IPS DF 4.7 (cell line): ENCODE results near the gene LSG1.
A peak's percentile ranks its signal among the peaks of the same experiment; 100 is the strongest.

ENCODE experiments used
- DNase-seq: peaks from one replicate; pipeline ENCODE4 v3.0.0-alpha.2; 2013; ENCODE audit warnings: low spot score; ENCODE audit errors: extremely low read depth

The LSG1 gene

GRCh38 chr3:194671900-194672808, at the start of gene LSG1:
LSG1 (minus strand) TSS chr3:194672191; CDS start chr3:194672162, 29 bp downstream.
- peak; percentile 85 for DNase-seq

DNA sequence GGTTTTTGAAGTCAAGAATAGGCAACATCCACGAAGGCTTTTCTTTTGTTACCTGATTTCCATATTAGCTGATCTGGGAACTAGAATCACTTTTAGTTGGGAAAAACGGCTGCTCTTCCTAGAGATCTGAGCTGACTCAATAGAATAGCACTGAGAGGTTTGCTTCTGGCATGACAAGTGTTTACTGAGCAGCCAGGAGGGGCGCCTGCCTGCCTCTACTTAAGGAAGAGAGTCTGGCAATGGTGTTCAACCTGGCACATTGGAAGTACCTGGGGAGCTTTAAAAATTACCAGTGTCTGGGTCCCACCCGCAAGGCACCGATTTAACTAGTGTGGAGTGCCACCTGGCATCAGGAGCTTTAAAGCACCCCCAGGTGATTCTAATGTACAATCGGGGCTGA, 48.1 kb upstream of the LSG1 start:
- DNase-seq, result no peak

GRCh38 chr3:194718079-194718478, 46.1 kb upstream of the LSG1 start:
- DNase-seq, result no peak

DNA sequence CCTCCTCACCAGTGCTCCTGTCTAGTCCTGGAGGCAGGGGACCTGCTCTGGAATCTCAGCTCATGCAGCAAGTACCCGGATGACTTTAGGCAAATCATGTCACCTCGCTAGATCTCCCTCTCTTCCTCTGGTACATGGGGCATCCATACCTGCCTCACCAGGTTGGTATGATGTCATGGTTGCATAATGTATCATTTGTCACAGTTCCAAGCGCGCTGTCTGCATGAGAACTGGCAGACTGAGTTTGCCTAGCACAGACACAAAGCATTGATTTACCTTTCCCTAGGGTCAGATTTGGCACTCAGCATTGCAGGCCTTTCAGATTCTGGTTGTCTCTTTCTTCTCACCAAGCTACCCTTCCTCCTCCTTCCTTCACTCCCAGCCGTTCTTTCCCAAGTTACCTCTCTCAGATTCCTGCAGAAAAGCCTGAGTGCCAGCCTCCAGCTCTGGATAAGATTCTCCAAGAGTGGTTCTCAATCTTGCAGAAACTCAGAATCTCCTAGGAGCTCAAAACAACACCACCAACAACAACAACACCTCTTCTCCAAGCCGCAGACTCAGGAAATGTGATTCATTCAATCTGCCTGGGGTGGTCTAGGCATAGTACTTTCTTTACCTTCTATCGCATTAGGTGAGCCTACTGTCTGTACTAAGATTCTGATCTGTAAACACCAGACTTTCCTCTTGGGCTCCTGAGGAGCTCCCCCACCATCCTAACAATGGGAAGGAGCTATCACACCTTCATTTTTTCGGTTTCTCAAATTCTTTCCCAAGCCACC, 43.2 kb upstream of the LSG1 start:
- no peak for DNase-seq

- no peak for DNase-seq
These were observed 42.6 kb upstream of the LSG1 start for GRCh38 chr3:194714564-194714963.

- DNase-seq, result no peak
These were observed 42.1 kb upstream of the LSG1 start for GRCh38 chr3:194714137-194714455.

DNA sequence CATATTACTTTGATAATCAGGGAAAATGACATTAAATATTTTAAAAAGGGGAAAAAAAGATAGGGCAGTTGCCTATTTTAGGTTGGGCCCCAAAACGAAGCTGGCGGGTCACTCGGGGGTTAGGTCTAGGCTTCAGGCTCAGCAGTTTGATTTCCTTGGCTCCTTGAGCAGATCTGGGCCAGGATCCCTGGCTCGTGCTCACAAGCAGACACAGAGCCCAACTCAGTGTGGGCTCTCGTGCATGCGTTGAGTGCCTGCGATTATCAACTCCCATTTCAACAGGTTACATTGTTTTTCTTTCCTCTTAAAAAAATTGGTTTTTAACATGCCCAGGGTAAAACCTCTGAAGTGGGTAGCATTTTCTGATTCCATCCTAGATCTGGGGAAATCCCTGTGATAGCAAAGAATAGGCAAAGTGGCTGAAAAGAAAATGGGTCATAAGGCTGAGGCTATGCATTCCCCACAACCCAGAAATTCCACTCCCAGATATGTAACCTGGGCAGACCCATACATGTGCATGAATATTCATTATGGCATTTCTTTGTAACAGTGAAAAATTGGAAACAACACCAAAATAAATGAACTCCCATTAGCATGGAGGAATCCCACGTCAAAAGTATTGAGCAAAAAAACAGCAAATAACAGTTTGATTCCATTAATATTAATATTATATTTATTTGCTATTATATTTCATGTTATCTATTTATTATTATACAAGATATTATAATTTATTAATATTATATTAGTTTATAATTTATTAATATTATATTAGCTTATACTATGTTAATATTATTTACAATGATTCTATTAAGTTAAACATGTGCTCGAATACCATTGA, 41.5 kb upstream of the LSG1 start:
- no peak for DNase-seq

GRCh38 chr3:194711913-194712312, 39.9 kb upstream of the LSG1 start:
- DNase-seq, result no peak

DNA sequence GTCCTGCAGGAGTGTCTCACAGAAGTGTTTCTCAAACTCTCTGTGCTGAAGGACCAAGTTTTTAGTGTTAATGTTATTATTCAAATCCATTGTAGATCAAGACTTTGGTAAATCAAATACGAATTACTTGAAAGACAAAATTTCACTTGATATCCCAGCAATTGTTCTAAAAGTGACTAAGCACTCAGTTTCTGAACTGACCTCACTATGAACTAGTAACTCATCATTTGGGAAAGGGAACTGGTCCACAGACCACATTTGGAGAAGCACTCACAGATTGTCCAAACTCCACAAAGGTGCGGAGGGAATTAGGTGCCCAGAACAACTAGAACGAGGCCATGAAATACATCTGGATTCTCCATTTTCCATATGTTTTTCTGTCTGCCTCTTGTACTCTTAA, 39.3 kb upstream of the LSG1 start:
- no peak for DNase-seq

DNA sequence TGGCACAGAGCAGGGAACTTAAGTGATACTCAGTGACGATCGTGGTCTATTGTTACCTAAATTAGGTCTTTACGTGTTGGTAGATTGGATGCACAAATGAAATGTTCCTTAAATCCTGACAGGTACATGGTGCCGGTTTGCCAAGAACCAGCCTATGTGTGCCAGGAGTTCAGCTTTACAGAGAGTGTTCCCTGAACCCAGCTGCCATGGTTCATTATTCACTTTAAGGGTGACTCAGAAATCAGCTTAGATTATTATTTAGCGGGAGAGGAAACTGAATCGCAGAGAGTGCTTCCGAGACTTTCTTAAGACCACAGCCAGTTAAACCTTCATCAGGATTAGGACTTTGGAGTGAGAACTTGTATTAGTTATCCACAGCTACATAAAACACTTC, 35.2 kb upstream of the LSG1 start:
- DNase-seq, result no peak

GRCh38 chr3:194705761-194706160, 33.8 kb upstream of the LSG1 start:
- DNase-seq, result no peak

GRCh38 chr3:194705227-194705626, 33.2 kb upstream of the LSG1 start:
- no peak for DNase-seq

DNA sequence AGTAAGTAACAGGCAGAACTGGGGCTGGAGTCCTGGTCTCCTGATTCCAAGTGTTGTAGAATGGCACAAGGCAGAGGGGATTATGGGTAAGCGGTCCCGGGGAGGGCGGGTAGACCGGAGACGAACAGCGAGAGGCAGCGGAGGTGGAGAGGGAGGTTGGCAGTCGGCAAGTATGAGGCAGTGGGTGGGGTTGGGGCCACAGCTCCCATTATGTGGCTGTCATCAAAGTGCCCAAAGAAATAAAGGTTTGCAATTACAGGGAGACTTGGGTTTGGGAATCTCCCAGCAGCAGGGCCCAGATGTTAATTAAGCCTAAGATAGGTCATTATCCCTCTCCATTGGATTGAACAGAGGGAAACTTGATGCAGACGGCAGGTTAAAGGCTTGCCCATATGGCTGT, 30.6 kb upstream of the LSG1 start:
- no peak for DNase-seq

GRCh38 chr3:194696702-194697101, 24.7 kb upstream of the LSG1 start:
- no peak for DNase-seq

- DNase-seq, result no peak
These were observed 19.7 kb upstream of the LSG1 start for GRCh38 chr3:194691481-194692283.

DNA sequence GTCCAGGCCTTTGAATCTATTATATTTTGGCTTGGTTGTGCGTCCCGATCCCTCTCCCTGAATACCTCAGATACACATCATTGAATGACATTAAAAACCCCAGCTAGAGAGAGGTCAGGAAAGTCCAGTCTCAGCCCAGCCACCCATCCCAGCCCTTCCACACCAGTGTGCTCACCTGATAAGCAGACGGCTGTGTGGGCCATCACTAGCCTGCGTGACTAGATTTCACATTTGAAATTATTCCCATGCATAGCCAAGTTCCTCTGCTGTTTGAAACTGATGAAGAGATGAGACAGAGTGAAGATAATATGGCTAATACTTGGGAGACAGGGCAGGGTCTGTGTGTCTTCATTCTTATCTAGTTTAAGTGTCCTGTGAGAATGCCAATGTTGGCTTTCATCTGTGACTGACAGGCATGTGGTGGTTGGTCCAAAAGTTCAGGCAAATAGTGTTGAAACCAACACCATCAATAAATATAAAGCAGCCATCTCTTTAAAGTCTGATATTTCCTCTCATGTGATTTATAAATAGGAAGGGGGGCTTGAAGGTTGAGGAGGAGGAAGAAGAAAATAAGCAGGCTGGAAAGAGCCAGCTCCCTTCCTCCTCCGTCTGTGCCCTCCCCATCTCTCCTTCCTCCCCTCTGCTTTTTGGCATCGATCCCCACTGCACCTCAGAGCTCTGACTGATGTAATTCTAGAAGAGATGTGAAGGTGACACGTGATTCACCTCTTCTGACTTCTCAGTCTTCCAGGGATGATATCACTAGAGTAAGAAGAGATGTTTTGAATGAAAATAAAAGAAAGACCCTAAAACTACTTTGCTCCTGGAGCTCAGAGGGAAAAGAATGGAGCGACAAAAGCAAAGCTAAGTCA, 18.7 kb upstream of the LSG1 start:
- DNase-seq, result no peak

GRCh38 chr3:194689493-194689944, 17.5 kb upstream of the LSG1 start:
- DNase-seq, result no peak

- DNase-seq, result no peak
These were observed 17.0 kb upstream of the LSG1 start for GRCh38 chr3:194688946-194689345.

DNA sequence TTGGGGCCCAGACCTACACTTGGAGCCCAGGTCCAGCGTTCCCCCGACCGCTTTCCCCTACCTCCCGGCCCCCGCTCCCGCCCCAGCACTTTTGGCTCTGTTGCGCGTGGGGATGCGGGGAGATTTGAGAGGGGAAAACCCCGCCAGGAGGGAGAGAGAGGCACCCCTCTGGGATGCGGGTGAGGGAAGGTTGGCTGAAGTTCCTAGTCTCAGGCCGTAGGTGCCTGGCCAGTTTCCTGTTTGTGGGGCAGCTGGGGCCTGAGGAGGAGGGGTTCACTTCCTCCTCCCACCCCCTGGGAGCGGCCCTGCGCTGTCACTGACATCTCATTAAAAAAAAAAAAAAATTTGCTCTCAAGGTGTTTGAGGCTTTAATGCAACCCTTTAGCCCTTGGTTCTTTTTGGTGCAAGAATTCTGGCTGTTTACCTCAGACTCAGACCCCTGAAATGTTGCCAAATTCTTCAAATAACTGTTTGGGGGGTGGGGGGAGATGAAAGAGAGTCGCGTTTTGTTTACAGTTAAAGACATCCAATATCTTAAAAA, 16.3 kb upstream of the LSG1 start:
- no peak for DNase-seq
